WTC11 (cell line): ENCODE measurements around the gene ABCB6.

ENCODE experiments used
- CREB1 ChIP-seq: sonication (generic); formaldehyde crosslinking; IDR thresholded peaks from 2 replicates; pipeline ENCODE4 v1.8.0; 2023; ENCODE audit warnings: mild to moderate bottlenecking, missing genetic modification reagents
- CTCF ChIP-seq: fragments of 200-600 bp; IDR thresholded peaks from 2 replicates; pipeline ENCODE4 v1.8.0; 2022; ENCODE audit warnings: antibody characterized with exemption
- TEAD4 ChIP-seq: sonication (generic); formaldehyde crosslinking; IDR thresholded peaks from 2 replicates; pipeline ENCODE4 v1.8.0; 2022; ENCODE audit warnings: mild to moderate bottlenecking, missing genetic modification reagents
- TF ChIP-seq, protein P1 (sequence below): sonication (generic); formaldehyde crosslinking; IDR thresholded peaks from 2 replicates; pipeline ENCODE4 v1.8.0; 2022; ENCODE audit warnings: mild to moderate bottlenecking, missing genetic modification reagents

DNA sequence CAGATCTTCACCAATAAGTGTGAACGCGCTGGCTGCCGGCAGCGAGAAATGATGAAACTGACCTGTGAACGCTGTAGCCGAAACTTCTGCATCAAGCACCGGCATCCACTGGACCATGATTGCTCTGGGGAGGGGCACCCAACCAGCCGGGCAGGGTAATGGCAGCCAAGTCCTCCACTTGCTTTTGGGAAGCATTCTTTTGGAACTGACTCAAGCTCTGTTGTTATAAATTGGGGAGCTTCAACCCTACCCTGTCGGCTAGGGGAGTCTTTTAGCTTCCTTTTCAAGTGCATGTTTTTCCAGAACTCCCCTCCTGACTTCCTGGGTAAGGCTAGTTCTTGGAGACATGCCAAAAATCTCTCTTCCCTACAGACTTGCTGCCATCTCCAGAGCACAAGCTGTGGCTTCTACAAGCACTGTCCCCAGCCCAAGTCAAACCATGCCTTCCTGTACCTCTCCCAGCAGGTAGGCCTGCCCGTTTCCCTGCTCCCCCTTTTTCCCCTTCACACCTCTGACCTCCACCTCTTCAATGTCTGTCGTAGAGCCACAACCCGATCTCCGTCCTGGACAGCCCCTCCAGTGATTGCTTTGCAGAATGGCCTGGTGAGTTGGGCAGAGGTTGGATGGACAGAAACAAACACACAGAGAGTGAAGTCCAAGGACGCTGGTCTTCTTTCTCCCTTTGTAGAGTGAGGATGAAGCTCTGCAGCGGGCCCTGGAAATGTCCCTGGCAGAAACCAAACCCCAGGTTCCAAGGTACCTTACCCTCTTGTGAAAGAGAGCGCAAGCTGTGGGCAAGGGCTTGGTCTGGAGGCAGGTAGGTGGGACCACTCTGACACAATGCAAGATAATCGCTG lies 10.6 kb downstream of the ABCB6 start:
- TF ChIP-seq CTCF, result no peak
- TF ChIP-seq CREB1 (CRISPR knock-in tag), result no peak
- no peak for TF ChIP-seq TEAD4
- TF ChIP-seq, protein P1, sequence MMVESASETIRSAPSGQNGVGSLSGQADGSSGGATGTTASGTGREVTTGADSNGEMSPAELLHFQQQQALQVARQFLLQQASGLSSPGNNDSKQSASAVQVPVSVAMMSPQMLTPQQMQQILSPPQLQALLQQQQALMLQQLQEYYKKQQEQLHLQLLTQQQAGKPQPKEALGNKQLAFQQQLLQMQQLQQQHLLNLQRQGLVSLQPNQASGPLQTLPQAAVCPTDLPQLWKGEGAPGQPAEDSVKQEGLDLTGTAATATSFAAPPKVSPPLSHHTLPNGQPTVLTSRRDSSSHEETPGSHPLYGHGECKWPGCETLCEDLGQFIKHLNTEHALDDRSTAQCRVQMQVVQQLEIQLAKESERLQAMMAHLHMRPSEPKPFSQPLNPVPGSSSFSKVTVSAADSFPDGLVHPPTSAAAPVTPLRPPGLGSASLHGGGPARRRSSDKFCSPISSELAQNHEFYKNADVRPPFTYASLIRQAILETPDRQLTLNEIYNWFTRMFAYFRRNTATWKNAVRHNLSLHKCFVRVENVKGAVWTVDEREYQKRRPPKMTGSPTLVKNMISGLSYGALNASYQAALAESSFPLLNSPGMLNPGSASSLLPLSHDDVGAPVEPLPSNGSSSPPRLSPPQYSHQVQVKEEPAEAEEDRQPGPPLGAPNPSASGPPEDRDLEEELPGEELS (CRISPR knock-in tag), result no peak
